ENCODE measurements around the gene DSP. TPM values are rescaled to one million over a fixed set of nuclear protein-coding genes. Genes with fewer than 3 reads are reported as not detected.
A peak's percentile ranks its signal among the peaks of the same experiment; 100 is the strongest.

Gene DSP
- total and polyA plus RNA-seq, 2 of the 13 experiments (the other 11 are each of a cell fraction or from before 2014, with no cell fraction given), result 89.8 to 117 TPM

DNA sequence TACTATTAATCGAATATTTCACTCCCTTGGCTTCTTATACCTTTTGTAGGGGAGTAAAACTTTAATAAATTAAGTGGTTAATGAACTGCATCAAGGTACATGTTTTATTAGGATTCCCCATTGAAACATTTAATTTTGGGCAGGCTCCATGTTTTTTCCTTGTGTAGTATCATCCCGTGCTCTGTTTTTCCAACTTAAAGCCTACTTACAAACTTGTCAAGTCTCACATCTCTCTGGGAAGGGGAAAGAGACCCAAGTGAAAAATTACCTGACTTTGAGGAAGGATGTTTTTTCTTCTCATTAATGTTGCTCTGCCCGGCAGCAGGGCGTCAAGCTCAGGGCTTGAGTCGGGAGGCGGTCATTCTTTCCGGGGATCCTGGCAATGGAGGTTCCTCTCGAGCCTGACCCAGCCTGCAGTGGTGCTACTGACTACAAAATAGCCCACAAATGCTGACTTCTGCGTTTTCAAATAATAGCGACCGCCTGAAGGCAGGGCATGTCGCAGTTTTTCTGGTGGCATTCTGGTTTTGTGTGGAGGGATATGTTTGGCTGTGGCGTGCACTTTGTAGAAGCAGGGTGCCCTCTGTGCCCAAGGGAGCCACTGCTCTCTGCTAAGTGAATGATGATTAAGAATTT is 2.4 kb downstream of the DSP start (continued):
- no peak for TF ChIP-seq REL (CRISPR knock-in tag; conservative IDR thresholded peaks at IDR 0.05)
- TF ChIP-seq IKZF1 (IDR thresholded peaks at IDR 0.05), result no peak
- no peak for TF ChIP-seq FOXO1 (CRISPR knock-in tag; IDR thresholded peaks at IDR 0.05)
- no peak for TF ChIP-seq MTF2 (CRISPR knock-in tag; IDR thresholded peaks at IDR 0.05; ENCODE audit: borderline replicate concordance)
- no peak for TF ChIP-seq RAD21 (CRISPR knock-in tag; IDR thresholded peaks at IDR 0.05)
- TF ChIP-seq BRD4 (CRISPR knock-in tag; IDR thresholded peaks at IDR 0.05), result no peak; the same call in 1 of the 2 replicates
- no peak for TF ChIP-seq ZNF17 (CRISPR knock-in tag; IDR thresholded peaks at IDR 0.05)
- TF ChIP-seq, protein P1, sequence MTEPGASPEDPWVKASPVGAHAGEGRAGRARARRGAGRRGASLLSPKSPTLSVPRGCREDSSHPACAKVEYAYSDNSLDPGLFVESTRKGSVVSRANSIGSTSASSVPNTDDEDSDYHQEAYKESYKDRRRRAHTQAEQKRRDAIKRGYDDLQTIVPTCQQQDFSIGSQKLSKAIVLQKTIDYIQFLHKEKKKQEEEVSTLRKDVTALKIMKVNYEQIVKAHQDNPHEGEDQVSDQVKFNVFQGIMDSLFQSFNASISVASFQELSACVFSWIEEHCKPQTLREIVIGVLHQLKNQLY (CRISPR knock-in tag; IDR thresholded peaks at IDR 0.05), result no peak
- TF ChIP-seq, protein P2, sequence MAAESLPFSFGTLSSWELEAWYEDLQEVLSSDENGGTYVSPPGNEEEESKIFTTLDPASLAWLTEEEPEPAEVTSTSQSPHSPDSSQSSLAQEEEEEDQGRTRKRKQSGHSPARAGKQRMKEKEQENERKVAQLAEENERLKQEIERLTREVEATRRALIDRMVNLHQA (CRISPR knock-in tag; IDR thresholded peaks at IDR 0.05), result no peak
- peak; percentile 28; the same call in 1 of the 2 replicates for TF ChIP-seq NFKB2 (CRISPR knock-in tag; IDR thresholded peaks at IDR 0.05; ENCODE audit: borderline replicate concordance)
- TF ChIP-seq CREB1 (IDR thresholded peaks at IDR 0.05), result no peak
- no peak for TF ChIP-seq CREB1 (CRISPR knock-in tag; IDR thresholded peaks at IDR 0.05)
- peak; percentile 55; the same call in 1 of the 2 replicates for TF ChIP-seq ERF (CRISPR knock-in tag; IDR thresholded peaks at IDR 0.05)
- TF ChIP-seq, protein P3, sequence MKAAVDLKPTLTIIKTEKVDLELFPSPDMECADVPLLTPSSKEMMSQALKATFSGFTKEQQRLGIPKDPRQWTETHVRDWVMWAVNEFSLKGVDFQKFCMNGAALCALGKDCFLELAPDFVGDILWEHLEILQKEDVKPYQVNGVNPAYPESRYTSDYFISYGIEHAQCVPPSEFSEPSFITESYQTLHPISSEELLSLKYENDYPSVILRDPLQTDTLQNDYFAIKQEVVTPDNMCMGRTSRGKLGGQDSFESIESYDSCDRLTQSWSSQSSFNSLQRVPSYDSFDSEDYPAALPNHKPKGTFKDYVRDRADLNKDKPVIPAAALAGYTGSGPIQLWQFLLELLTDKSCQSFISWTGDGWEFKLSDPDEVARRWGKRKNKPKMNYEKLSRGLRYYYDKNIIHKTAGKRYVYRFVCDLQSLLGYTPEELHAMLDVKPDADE (CRISPR knock-in tag; IDR thresholded peaks at IDR 0.05), result no peak
- TF ChIP-seq KDM5B (CRISPR knock-in tag; IDR thresholded peaks at IDR 0.05; ENCODE audit: borderline replicate concordance), result no peak; the same call in 1 of the 2 replicates
- no peak for TF ChIP-seq NAIF1 (CRISPR knock-in tag; IDR thresholded peaks at IDR 0.05; ENCODE audit: borderline replicate concordance)
- no peak for TF ChIP-seq ZNF782 (CRISPR knock-in tag; IDR thresholded peaks at IDR 0.05; ENCODE audit: borderline replicate concordance)
- no peak for TF ChIP-seq ZFP1 (CRISPR knock-in tag; IDR thresholded peaks at IDR 0.05)
- TF ChIP-seq ZNF350 (CRISPR knock-in tag; IDR thresholded peaks at IDR 0.05; ENCODE audit: borderline replicate concordance, low read depth), result no peak
- TF ChIP-seq, protein P4, sequence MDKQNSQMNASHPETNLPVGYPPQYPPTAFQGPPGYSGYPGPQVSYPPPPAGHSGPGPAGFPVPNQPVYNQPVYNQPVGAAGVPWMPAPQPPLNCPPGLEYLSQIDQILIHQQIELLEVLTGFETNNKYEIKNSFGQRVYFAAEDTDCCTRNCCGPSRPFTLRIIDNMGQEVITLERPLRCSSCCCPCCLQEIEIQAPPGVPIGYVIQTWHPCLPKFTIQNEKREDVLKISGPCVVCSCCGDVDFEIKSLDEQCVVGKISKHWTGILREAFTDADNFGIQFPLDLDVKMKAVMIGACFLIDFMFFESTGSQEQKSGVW (CRISPR knock-in tag; IDR thresholded peaks at IDR 0.05; ENCODE audit: borderline replicate concordance), result no peak
- TF ChIP-seq NFIC (IDR thresholded peaks at IDR 0.05; ENCODE audit: low read length), result no peak
- TF ChIP-seq, protein P5, sequence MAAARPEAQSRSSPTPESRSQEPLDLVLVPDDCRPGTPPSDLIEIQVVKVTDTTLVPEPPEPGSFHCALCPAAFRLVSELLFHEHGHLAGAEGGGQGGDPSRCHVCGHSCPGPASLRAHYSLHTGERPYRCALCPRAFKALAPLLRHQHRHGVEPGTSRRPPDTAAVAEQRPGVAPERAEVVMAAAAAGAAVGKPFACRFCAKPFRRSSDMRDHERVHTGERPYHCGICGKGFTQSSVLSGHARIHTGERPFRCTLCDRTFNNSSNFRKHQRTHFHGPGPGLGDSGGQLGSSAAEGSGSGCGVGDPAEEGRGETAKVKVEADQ (CRISPR knock-in tag; IDR thresholded peaks at IDR 0.05; ENCODE audit: borderline replicate concordance), result no peak
- no peak for TF ChIP-seq ZNF549 (CRISPR knock-in tag; IDR thresholded peaks at IDR 0.05)
- no peak for TF ChIP-seq AKAP8 (CRISPR knock-in tag; IDR thresholded peaks at IDR 0.05)
- TF ChIP-seq ZNF546 (CRISPR knock-in tag; conservative IDR thresholded peaks at IDR 0.05), result no peak
- TF ChIP-seq GPN1 (CRISPR knock-in tag; IDR thresholded peaks at IDR 0.05; ENCODE audit: borderline replicate concordance), result no peak
- no peak for TF ChIP-seq ZNF496 (CRISPR knock-in tag; IDR thresholded peaks at IDR 0.05; ENCODE audit: insufficient replicate concordance)
- TF ChIP-seq ZNF850 (CRISPR knock-in tag; conservative IDR thresholded peaks at IDR 0.05), result no peak
- TF ChIP-seq CHD2 (IDR thresholded peaks at IDR 0.05; ENCODE audit: low read depth, low read length), result no peak
